DMS79 treated with DMSO at 0.1 percent for 48 hours (cell line): ENCODE data around the gene DMAC2.
A peak's percentile ranks its signal among the peaks of the same experiment; 100 is the strongest.
"Not testable (repeated sequence)": the region's sequence is repeated elsewhere in the genome, so short reads cannot be mapped to it uniquely, and the experiment has no call there.

Experiments
- DNase-seq: peaks from one replicate; lab custom pipeline; 2025; lab: John Stamatoyannopoulos, UW

The DMAC2 gene

GRCh38 chr19:41422456-41422855 lies 17.3 kb downstream of the DMAC2 start:
- DNase-seq, result no peak

- no peak for DNase-seq
Measured at GRCh38 chr19:41421973-41422372, 17.7 kb downstream of the DMAC2 start.

GRCh38 chr19:41421314-41421713 lies 18.4 kb downstream of the DMAC2 start:
- DNase-seq, result peak; percentile 58

- no peak for DNase-seq
Measured at GRCh38 chr19:41420101-41420880, 19.4 kb downstream of the DMAC2 start.

- DNase-seq, result peak; percentile 9
Measured at GRCh38 chr19:41416194-41416674, 23.5 kb downstream of the DMAC2 start.

GRCh38 chr19:41415154-41415571 lies 24.5 kb downstream of the DMAC2 start:
- DNase-seq, result peak; percentile 98

GRCh38 chr19:41414461-41414860 lies 25.3 kb downstream of the DMAC2 start:
- DNase-seq, result peak; percentile 53

- no peak for DNase-seq
Measured at GRCh38 chr19:41413947-41414346, 25.8 kb downstream of the DMAC2 start.

- no peak for DNase-seq
Measured at GRCh38 chr19:41412953-41413352, 26.8 kb downstream of the DMAC2 start.

- DNase-seq, result no peak
Measured at GRCh38 chr19:41411968-41412265, 27.8 kb downstream of the DMAC2 start.

- DNase-seq, result no peak
Measured at GRCh38 chr19:41411100-41411967, 28.4 kb downstream of the DMAC2 start.

- DNase-seq, result no peak
Measured at GRCh38 chr19:41410336-41411054, 29.2 kb downstream of the DMAC2 start.

GRCh38 chr19:41409288-41409687 lies 30.4 kb downstream of the DMAC2 start:
- DNase-seq, result peak; percentile 30

- not testable (repeated sequence) for DNase-seq
Measured at GRCh38 chr19:41408846-41409245, 30.9 kb downstream of the DMAC2 start.

GRCh38 chr19:41408256-41408655 lies 31.5 kb downstream of the DMAC2 start:
- DNase-seq, result peak; percentile 11

- peak; percentile 77 for DNase-seq
Measured at GRCh38 chr19:41407271-41407670, 32.4 kb downstream of the DMAC2 start.

- DNase-seq, result no peak
Measured at GRCh38 chr19:41405776-41406175, 33.9 kb downstream of the DMAC2 start.

GRCh38 chr19:41403181-41403970 lies 36.3 kb downstream of the DMAC2 start:
- DNase-seq, result peak; percentile 97

GRCh38 chr19:41402010-41402409 lies 37.7 kb downstream of the DMAC2 start:
- no peak for DNase-seq

- DNase-seq, result no peak
Measured at GRCh38 chr19:41401483-41401882, 38.2 kb downstream of the DMAC2 start.

GRCh38 chr19:41399525-41399924 lies 40.2 kb downstream of the DMAC2 start:
- no peak for DNase-seq

- DNase-seq, result no peak
Measured at GRCh38 chr19:41399091-41399490, 40.6 kb downstream of the DMAC2 start.
